SK-MEL-5 (cell line): ENCODE data around the gene ZNF101. TPM values are rescaled to one million over a fixed set of nuclear protein-coding genes. Genes with fewer than 3 reads are reported as not detected.

ENCODE experiments used
- small RNA-seq, 2 experiments: library from RNA; depleted of rRNA; stranded (forward); fragments of <200 nt; gene quantifications; one replicate each; pipeline ENCODE3, GENCODE V24; 2014
- total RNA-seq: library from RNA; depleted of rRNA; stranded (reverse); fragments of >200 nt; shearing (Covaris generic); gene quantifications from 2 replicates; pipeline ENCODE4 v1.2.3, GENCODE V29; 2014; rRNA removed

The ZNF101 gene
- total RNA-seq, 1 experiment from 2014 or later, result 4.5 TPM

Small RNA genes lying within 50 kb of the gene (small RNA-seq; reads per million reads assigned to genes)
- gene AC011458.2, result 0 reads per million in 2 experiments

Other genes with a start within 250 kb of the ZNF101 start
- 1.4 and 1.7 TPM in 2 replicates for gene TSSK6, start 153.3 kb upstream of the ZNF101 start, total RNA-seq
- gene NDUFA13, start 152.6 kb upstream of the ZNF101 start, total RNA-seq, result 154 and 157 TPM in 2 replicates
- gene YJEFN3, start 139.9 kb upstream of the ZNF101 start, total RNA-seq, result 0.08 and 0.32 TPM in 2 replicates
- gene CILP2, start 130.6 kb upstream of the ZNF101 start, total RNA-seq, result not detected in 2 replicates
- gene PBX4, start 50.2 kb upstream of the ZNF101 start, total RNA-seq, result 0.34 and 0.96 TPM in 2 replicates
- gene LPAR2, start 40.6 kb upstream of the ZNF101 start, total RNA-seq, result 2.5 and 3.0 TPM in 2 replicates
- gene GMIP, start 25.2 kb upstream of the ZNF101 start, total RNA-seq, result 1.7 and 4.3 TPM in 2 replicates
- gene ATP13A1, start 5.2 kb upstream of the ZNF101 start, total RNA-seq, result 21.9 and 30.5 TPM in 2 replicates
- gene ZNF14, start 64.3 kb downstream of the ZNF101 start, total RNA-seq, result 4.5 and 5.3 TPM in 2 replicates
- gene ZNF506, start 152.9 kb downstream of the ZNF101 start, total RNA-seq, result 7.7 and 10.5 TPM in 2 replicates
- 4.7 and 6.7 TPM in 2 replicates for gene ZNF253, start 197.0 kb downstream of the ZNF101 start, total RNA-seq
- gene ZNF93, start 232.1 kb downstream of the ZNF101 start, total RNA-seq, result 3.1 and 3.5 TPM in 2 replicates